Breast epithelium (tissue), 3 donors: ENCODE data around the gene DYNC1I1.

Experiments
- CTCF ChIP-seq, 3 donors: fragments of 450-650 bp; IDR thresholded peaks; one replicate each; pipeline ENCODE4 v1.5.1; 2016 to 2017; ENCODE audit warnings: antibody characterized with exemption in 3 of 3, mild to moderate bottlenecking in 3 of 3, moderate library complexity in 3 of 3
- POLR2A ChIP-seq: fragments of 450-650 bp; IDR thresholded peaks from one replicate; pipeline ENCODE4 v1.6.1; 2016; ENCODE audit warnings: antibody characterized with exemption, mild to moderate bottlenecking, moderate library complexity

- TF ChIP-seq CTCF (IDR thresholded peaks at IDR 0.05) (no peak), POLR2A (no peak)
Measured at GRCh38 chr7:96061844-96062243, 289.5 kb downstream of the DYNC1I1 start.
